Osteoblast (primary cell): ENCODE data around the gene C5orf15. TPM values are rescaled to one million over a fixed set of nuclear protein-coding genes. Genes with fewer than 3 reads are reported as not detected.

ENCODE experiments used
- DNase-seq: peaks from one replicate; pipeline ENCODE4 v3.0.0; 2011; ENCODE audit warnings: low spot score, mixed read lengths; ENCODE audit not compliant: insufficient read length; ENCODE audit errors: missing footprints
- H2AFZ ChIP-seq: 2 replicates; pipeline ENCODE4 v1.6.0; 2011; ENCODE audit warnings: mild to moderate bottlenecking, low read length
- H3K27ac ChIP-seq: 2 replicates; pipeline ENCODE4 v1.5.1; 2011; ENCODE audit warnings: mild to moderate bottlenecking, low read depth, low read length, moderate library complexity
- H3K27me3 ChIP-seq: 2 replicates; pipeline ENCODE4 v1.6.0; 2012; ENCODE audit warnings: mild to moderate bottlenecking, control low read depth, inconsistent platforms, low read length, moderate library complexity; ENCODE audit not compliant: insufficient read depth
- H3K36me3 ChIP-seq: 2 replicates; pipeline ENCODE4 v1.5.1; 2011; ENCODE audit warnings: mild to moderate bottlenecking, low read length, control low read depth, moderate library complexity; ENCODE audit not compliant: insufficient read depth
- H3K4me1 ChIP-seq: 2 replicates; pipeline ENCODE4 v1.5.1; 2011; ENCODE audit warnings: mild to moderate bottlenecking, low read length, control low read depth, moderate library complexity; ENCODE audit not compliant: insufficient read depth
- H3K4me2 ChIP-seq: 2 replicates; pipeline ENCODE4 v1.6.0; 2011; ENCODE audit warnings: mild to moderate bottlenecking, low read length; ENCODE audit not compliant: insufficient read depth
- H3K4me3 ChIP-seq: fragments of 200-600 bp; sonication (generic); 3 replicates; pipeline ENCODE4 v1.5.1; 2012; ENCODE audit warnings: mild to moderate bottlenecking, low read length, inconsistent platforms; ENCODE audit not compliant: insufficient read depth
- H3K79me2 ChIP-seq: 2 replicates; pipeline ENCODE4 v1.6.0; 2012; ENCODE audit warnings: mild to moderate bottlenecking, low read length, control low read depth, inconsistent platforms; ENCODE audit not compliant: insufficient read depth
- H3K9me3 ChIP-seq: 2 replicates; pipeline ENCODE4 v1.5.1; 2011; ENCODE audit warnings: low read depth, low read length, control low read depth
- H4K20me1 ChIP-seq: 2 replicates; pipeline ENCODE4 v1.6.0; 2012; ENCODE audit warnings: mild to moderate bottlenecking, low read length, control low read depth; ENCODE audit not compliant: insufficient read depth
- CTCF ChIP-seq: IDR thresholded peaks from 2 replicates; pipeline ENCODE4 v1.5.1; 2011; ENCODE audit warnings: mild to moderate bottlenecking, low read depth, low read length, moderate library complexity; ENCODE audit errors: extremely low read depth
- total RNA-seq: library from RNA; depleted of rRNA; stranded (reverse); fragments of >200 nt; gene quantifications from 2 replicates; pipeline ENCODE4 v1.2.3, GENCODE V29; 2012

C5orf15 gene
- total RNA-seq, 1 donor = 68.4 TPM

DNA sequence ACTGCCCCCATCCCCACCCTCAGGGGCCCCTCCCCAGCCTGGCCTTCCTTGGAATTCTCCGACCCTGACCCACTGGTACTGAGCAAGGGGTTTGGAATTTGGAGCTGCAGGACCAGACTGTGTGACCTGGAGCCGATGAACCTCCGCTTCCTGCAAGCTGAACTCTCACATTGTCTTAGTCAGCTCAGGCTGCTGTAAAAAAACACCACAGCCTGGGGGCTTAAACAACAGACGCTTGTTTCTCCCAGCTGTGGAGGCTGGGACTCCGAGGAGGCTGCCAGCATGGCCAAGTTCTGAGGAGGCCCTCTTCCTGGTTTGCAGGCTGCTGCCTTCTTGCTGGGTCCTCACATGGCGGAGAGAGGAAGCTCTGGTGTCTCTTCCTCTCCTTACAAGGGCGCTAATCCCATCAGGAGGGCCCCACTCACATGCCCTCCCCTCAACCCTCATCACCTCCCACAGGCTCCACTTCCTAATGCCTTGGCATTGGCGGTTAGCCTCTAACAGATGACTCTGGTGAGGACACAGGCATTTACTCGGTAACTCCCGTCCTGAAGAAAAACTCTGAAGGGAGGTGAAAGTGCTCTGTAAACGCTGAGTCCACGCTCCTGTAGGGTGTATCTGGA is 42.4 kb downstream of the C5orf15 start:
- DNase-seq = no peak
- H3K9me3 ChIP-seq = no peaks in the 10 kb centered on the region
- H3K4me2 ChIP-seq = no peak overlapping the region
- no peak for TF ChIP-seq CTCF
- no peak overlapping the region for H2AFZ ChIP-seq
- H3K27me3 ChIP-seq = no peaks in the 10 kb centered on the region
- H3K27ac ChIP-seq = no peak overlapping the region
- H3K36me3 ChIP-seq = no peaks in the 10 kb centered on the region
- H3K4me1 ChIP-seq = peaks cover 15% of the 10 kb centered on the region
- H3K79me2 ChIP-seq = no peaks in the 10 kb centered on the region
- no peaks in the 10 kb centered on the region for H4K20me1 ChIP-seq
- no peak overlapping the region for H3K4me3 ChIP-seq

GRCh38 chr5:133925269-133925668 is 43.2 kb downstream of the C5orf15 start:
- Histone ChIP-seq H3K79me2 (no peaks in the 10 kb centered on the region), H4K20me1 (no peaks in the 10 kb centered on the region), H3K36me3 (no peaks in the 10 kb centered on the region), H3K4me3 (no peak overlapping the region), H3K9me3 (no peaks in the 10 kb centered on the region), H3K27me3 (no peaks in the 10 kb centered on the region), H3K4me2 (no peak overlapping the region), H2AFZ (no peak overlapping the region), H3K27ac (no peak overlapping the region), H3K4me1 (peaks cover 9% of the 10 kb centered on the region)
- DNase-seq = no peak
- no peak for TF ChIP-seq CTCF

GRCh38 chr5:133924221-133924920 is 44.1 kb downstream of the C5orf15 start:
- DNase-seq = no peak
- Histone ChIP-seq H3K27me3 (no peaks in the 10 kb centered on the region), H3K4me2 (no peak overlapping the region), H2AFZ (peak overlapping the region; percentile 38), H3K4me3 (no peak overlapping the region), H3K4me1 (no peaks in the 10 kb centered on the region), H3K79me2 (no peaks in the 10 kb centered on the region), H4K20me1 (no peaks in the 10 kb centered on the region), H3K27ac (no peak overlapping the region), H3K36me3 (no peaks in the 10 kb centered on the region), H3K9me3 (no peaks in the 10 kb centered on the region)
- TF ChIP-seq CTCF = no peak

DNA sequence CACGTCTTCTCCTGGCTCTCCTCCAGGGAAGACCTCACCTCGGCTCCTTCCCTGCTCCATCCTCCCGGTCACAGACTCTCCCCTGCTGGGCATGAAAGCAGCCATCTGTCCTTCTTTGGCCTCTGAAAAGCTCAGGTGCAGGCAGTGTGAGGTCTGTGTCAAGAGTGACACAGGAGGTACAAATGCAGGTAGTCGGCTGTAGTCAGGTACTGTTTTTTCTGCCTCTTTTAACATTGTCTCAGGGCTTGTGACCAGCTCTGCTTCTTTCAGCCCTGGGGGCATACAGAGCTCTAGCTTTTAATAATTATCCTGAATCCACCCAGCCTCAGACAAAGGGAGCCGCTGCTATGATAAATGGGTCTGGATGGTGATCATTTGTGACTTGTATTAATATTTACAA is 46.4 kb downstream of the C5orf15 start:
- no peaks in the 10 kb centered on the region for H3K9me3 ChIP-seq
- H3K4me1 ChIP-seq = no peaks in the 10 kb centered on the region
- no peak for TF ChIP-seq CTCF
- H3K27me3 ChIP-seq = peaks cover 7% of the 10 kb centered on the region
- H3K36me3 ChIP-seq = no peaks in the 10 kb centered on the region
- no peak overlapping the region for H3K4me3 ChIP-seq
- H3K4me2 ChIP-seq = no peak overlapping the region
- no peak overlapping the region for H2AFZ ChIP-seq
- no peak overlapping the region for H3K27ac ChIP-seq
- no peaks in the 10 kb centered on the region for H3K79me2 ChIP-seq
- no peak for DNase-seq
- no peaks in the 10 kb centered on the region for H4K20me1 ChIP-seq
